Measurements from ENCODE around the gene C1orf174. TPM values are rescaled to one million over a fixed set of nuclear protein-coding genes. Genes with fewer than 3 reads are reported as not detected.

The C1orf174 gene
- total and polyA plus RNA-seq, 4 donors, result 10.8 to 19.3 (median 17.6) TPM

DNA sequence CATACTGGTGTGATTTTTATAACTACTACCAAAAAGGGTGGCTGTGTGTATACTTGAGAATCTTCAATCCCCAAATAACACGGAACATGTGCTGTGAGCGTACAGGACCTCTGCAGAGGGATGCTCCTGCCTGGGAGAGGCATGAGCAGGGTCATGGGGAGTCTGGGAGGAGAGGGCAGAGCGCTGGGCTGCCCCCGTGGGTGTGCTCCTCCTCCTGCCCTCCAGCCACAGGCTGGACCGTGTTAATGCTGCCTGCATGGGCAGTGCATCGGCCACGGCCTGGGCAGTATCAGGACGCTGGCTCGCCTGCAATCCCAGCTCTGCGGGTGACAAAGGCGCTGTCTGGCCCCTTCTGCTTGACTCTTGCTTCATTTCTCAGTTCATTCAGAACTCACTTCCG, 49.2 kb downstream of the C1orf174 start:
- H3K36me3 ChIP-seq (ENCODE audit: control insufficient read depth in 4 of 4, insufficient read depth in 4 of 4, low read length in 4 of 4), result peaks cover 7 to 22% (median 14%) of the 10 kb centered on the region in 4 donors

GRCh38 chr1:3847081-3847480, 53.0 kb downstream of the C1orf174 start:
- no peak overlapping the region for H3K9ac ChIP-seq (ENCODE audit: insufficient read depth in 1 of 2, low read length in 2 of 2)
- no peaks in the 10 kb centered on the region for H3K4me1 ChIP-seq (ENCODE audit: control insufficient read depth in 5 of 5, insufficient read depth in 5 of 5, low read length in 5 of 5)
- ATAC-seq (ENCODE audit: insufficient read depth, low FRiP score) (no peak), DNase-seq (no peak)
- TF ChIP-seq, protein P1, sequence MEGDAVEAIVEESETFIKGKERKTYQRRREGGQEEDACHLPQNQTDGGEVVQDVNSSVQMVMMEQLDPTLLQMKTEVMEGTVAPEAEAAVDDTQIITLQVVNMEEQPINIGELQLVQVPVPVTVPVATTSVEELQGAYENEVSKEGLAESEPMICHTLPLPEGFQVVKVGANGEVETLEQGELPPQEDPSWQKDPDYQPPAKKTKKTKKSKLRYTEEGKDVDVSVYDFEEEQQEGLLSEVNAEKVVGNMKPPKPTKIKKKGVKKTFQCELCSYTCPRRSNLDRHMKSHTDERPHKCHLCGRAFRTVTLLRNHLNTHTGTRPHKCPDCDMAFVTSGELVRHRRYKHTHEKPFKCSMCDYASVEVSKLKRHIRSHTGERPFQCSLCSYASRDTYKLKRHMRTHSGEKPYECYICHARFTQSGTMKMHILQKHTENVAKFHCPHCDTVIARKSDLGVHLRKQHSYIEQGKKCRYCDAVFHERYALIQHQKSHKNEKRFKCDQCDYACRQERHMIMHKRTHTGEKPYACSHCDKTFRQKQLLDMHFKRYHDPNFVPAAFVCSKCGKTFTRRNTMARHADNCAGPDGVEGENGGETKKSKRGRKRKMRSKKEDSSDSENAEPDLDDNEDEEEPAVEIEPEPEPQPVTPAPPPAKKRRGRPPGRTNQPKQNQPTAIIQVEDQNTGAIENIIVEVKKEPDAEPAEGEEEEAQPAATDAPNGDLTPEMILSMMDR (IDR thresholded peaks at IDR 0.05; ENCODE audit: control extremely low read depth, extremely low read depth), result no peak
- H3K36me3 ChIP-seq (ENCODE audit: control insufficient read depth in 4 of 4, insufficient read depth in 4 of 4, low read length in 4 of 4), result peaks cover 8 to 37% (median 20%) of the 10 kb centered on the region in 4 donors
- no peak overlapping the region for H3K27ac ChIP-seq (ENCODE audit: low read depth in 1 of 2, low read length in 1 of 2)
- H3K9me3 ChIP-seq (ENCODE audit: control insufficient read depth in 4 of 4, insufficient read depth in 3 of 4, low read length in 3 of 4), result peaks cover 0 to 2% (median 0%) of the 10 kb centered on the region in 4 donors
- no peaks in the 10 kb centered on the region for H3K27me3 ChIP-seq (ENCODE audit: control insufficient read depth in 3 of 3, insufficient read depth in 3 of 3, low read length in 2 of 3)
- WGBS, 2 donors, result 80 to 89% methylated on average over 6 of the region's 6 CpGs
- no peak overlapping the region for H3K4me3 ChIP-seq

More for the DNA sequence above, 49.2 kb downstream of the C1orf174 start:
- Histone ChIP-seq H3K27me3 (ENCODE audit: control insufficient read depth in 3 of 3, insufficient read depth in 3 of 3, low read length in 2 of 3) (no peaks in the 10 kb centered on the region), H3K4me1 (ENCODE audit: control insufficient read depth in 5 of 5, insufficient read depth in 5 of 5, low read length in 5 of 5) (peaks cover 0 to 7% (median 6%) of the 10 kb centered on the region in 5 donors), H3K9ac (ENCODE audit: insufficient read depth in 1 of 2, low read length in 2 of 2) (no peak overlapping the region), H3K9me3 (ENCODE audit: control insufficient read depth in 4 of 4, insufficient read depth in 3 of 4, low read length in 3 of 4) (peaks cover 0 to 2% (median 0%) of the 10 kb centered on the region in 4 donors), H3K4me3 (no peak overlapping the region), H3K27ac (ENCODE audit: low read depth in 1 of 2, low read length in 1 of 2) (no peak overlapping the region)
- WGBS, 2 donors, result 90 to 92% methylated on average over 12 of the region's 12 CpGs
- TF ChIP-seq, protein P1 (IDR thresholded peaks at IDR 0.05; ENCODE audit: control extremely low read depth, extremely low read depth), result no peak
- no peak for DNase-seq
- ATAC-seq (ENCODE audit: insufficient read depth, low FRiP score), result no peak

GRCh38 chr1:3846541-3846940, 53.5 kb downstream of the C1orf174 start:
- Histone ChIP-seq H3K4me3 (no peak overlapping the region), H3K27me3 (ENCODE audit: control insufficient read depth in 3 of 3, insufficient read depth in 3 of 3, low read length in 2 of 3) (no peaks in the 10 kb centered on the region), H3K9me3 (ENCODE audit: control insufficient read depth in 4 of 4, insufficient read depth in 3 of 4, low read length in 3 of 4) (peaks cover 0 to 2% (median 0%) of the 10 kb centered on the region in 4 donors), H3K27ac (ENCODE audit: low read depth in 1 of 2, low read length in 1 of 2) (no peak overlapping the region), H3K36me3 (ENCODE audit: control insufficient read depth in 4 of 4, insufficient read depth in 4 of 4, low read length in 4 of 4) (peaks cover 8 to 35% (median 21%) of the 10 kb centered on the region in 4 donors), H3K4me1 (ENCODE audit: control insufficient read depth in 5 of 5, insufficient read depth in 5 of 5, low read length in 5 of 5) (no peaks in the 10 kb centered on the region), H3K9ac (ENCODE audit: insufficient read depth in 1 of 2, low read length in 2 of 2) (no peak overlapping the region)
- ATAC-seq (ENCODE audit: insufficient read depth, low FRiP score) (no peak), DNase-seq (no peak)
- TF ChIP-seq, protein P1 (IDR thresholded peaks at IDR 0.05; ENCODE audit: control extremely low read depth, extremely low read depth), result no peak
- 90 to 99% methylated on average over 3 of the region's 3 CpGs for WGBS, 2 donors

DNA sequence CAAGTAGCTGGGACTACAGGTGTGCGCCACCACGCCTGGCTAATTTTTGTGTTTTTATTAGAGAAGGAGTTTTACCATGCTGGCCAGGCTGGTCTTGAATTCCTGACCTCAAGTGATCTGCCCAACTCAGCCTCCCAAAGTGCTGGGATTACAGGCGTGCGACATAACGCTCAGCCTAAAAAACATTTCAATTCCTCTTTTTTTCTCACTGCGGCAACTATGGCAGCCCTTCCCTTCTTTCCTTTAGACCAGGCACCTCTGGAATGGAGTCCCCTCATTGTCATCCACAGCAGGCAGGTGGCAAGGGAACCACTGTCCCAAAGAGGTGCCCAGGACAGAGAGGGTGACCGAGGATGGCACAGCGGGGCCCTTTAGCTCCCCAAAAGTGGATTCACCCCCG, 57.2 kb downstream of the C1orf174 start:
- no peaks in the 10 kb centered on the region for H3K4me1 ChIP-seq (ENCODE audit: control insufficient read depth in 5 of 5, insufficient read depth in 5 of 5, low read length in 5 of 5)
- H3K4me3 ChIP-seq, result no peak overlapping the region
- H3K9ac ChIP-seq (ENCODE audit: insufficient read depth in 1 of 2, low read length in 2 of 2), result no peak overlapping the region
- no peak for ATAC-seq (ENCODE audit: insufficient read depth, low FRiP score)
- TF ChIP-seq, protein P1 (IDR thresholded peaks at IDR 0.05; ENCODE audit: control extremely low read depth, extremely low read depth), result no peak
- 55 to 76% methylated on average over 9 of the region's 9 CpGs for WGBS, 2 donors
- no peak overlapping the region for H3K27ac ChIP-seq (ENCODE audit: low read depth in 1 of 2, low read length in 1 of 2)
- H3K36me3 ChIP-seq (ENCODE audit: control insufficient read depth in 4 of 4, insufficient read depth in 4 of 4, low read length in 4 of 4), result peaks cover 13 to 36% (median 27%) of the 10 kb centered on the region in 4 donors
- no peaks in the 10 kb centered on the region for H3K27me3 ChIP-seq (ENCODE audit: control insufficient read depth in 3 of 3, insufficient read depth in 3 of 3, low read length in 2 of 3)
- peaks cover 0 to 6% (median 0%) of the 10 kb centered on the region in 4 donors for H3K9me3 ChIP-seq (ENCODE audit: control insufficient read depth in 4 of 4, insufficient read depth in 3 of 4, low read length in 3 of 4)
- DNase-seq, result no peak
